HG03354 (cell line): ENCODE measurements around the gene CHCHD6.

Experiments used
- ATAC-seq: cut with Tn5 transposase; IDR thresholded peaks from one replicate; pipeline ENCODE4 v1.9.1; 2021; ENCODE audit warnings: mild to moderate bottlenecking; ENCODE audit not compliant: unreplicated experiment, poor library complexity, severe bottlenecking

CHCHD6 gene

GRCh38 chr3:126847061-126847460, 143.0 kb downstream of the CHCHD6 start:
- no peak for ATAC-seq

GRCh38 chr3:126848991-126849390, 145.0 kb downstream of the CHCHD6 start:
- ATAC-seq, result no peak

GRCh38 chr3:126849768-126850167, 145.7 kb downstream of the CHCHD6 start:
- ATAC-seq, result no peak

- ATAC-seq, result no peak
Observed at GRCh38 chr3:126850370-126851085, 146.5 kb downstream of the CHCHD6 start.

GRCh38 chr3:126851382-126851781, 147.3 kb downstream of the CHCHD6 start:
- ATAC-seq, result no peak

- no peak for ATAC-seq
Observed at GRCh38 chr3:126851934-126852333, 147.9 kb downstream of the CHCHD6 start.

- no peak for ATAC-seq
Observed at GRCh38 chr3:126852511-126852910, 148.5 kb downstream of the CHCHD6 start.

- ATAC-seq, result no peak
Observed at GRCh38 chr3:126854666-126855065, 150.6 kb downstream of the CHCHD6 start.

- ATAC-seq, result no peak
Observed at GRCh38 chr3:126855374-126855773, 151.3 kb downstream of the CHCHD6 start.

- no peak for ATAC-seq
Observed at GRCh38 chr3:126857928-126858327, 153.9 kb downstream of the CHCHD6 start.

- no peak for ATAC-seq
Observed at GRCh38 chr3:126858401-126858800, 154.4 kb downstream of the CHCHD6 start.

- ATAC-seq, result no peak
Observed at GRCh38 chr3:126858887-126859286, 154.8 kb downstream of the CHCHD6 start.

GRCh38 chr3:126859415-126860246, 155.6 kb downstream of the CHCHD6 start:
- ATAC-seq, result no peak

GRCh38 chr3:126865736-126866135, 161.7 kb downstream of the CHCHD6 start:
- ATAC-seq, result no peak

- ATAC-seq, result no peak
Observed at GRCh38 chr3:126866175-126866759, 162.2 kb downstream of the CHCHD6 start.

- no peak for ATAC-seq
Observed at GRCh38 chr3:126867190-126867862, 163.3 kb downstream of the CHCHD6 start.

GRCh38 chr3:126867863-126868200, 163.8 kb downstream of the CHCHD6 start:
- no peak for ATAC-seq

- no peak for ATAC-seq
Observed at GRCh38 chr3:126870608-126871210, 166.7 kb downstream of the CHCHD6 start.

GRCh38 chr3:126872701-126873342, 168.8 kb downstream of the CHCHD6 start:
- no peak for ATAC-seq
